IgD-negative memory B cell (primary cell): ENCODE data around the gene GXYLT1. TPM values are rescaled to one million over a fixed set of nuclear protein-coding genes. Genes with fewer than 3 reads are reported as not detected.

Experiments
- H3K27ac Mint-ChIP-seq, 3 donors: one replicate each; pipeline ENCODE4 v1.8.0; 2020 to 2022; ENCODE audit warnings: mild to moderate bottlenecking in 3 of 3, mixed read lengths in 3 of 3, moderate library complexity in 1 of 3
- H3K27me3 Mint-ChIP-seq: one replicate; pipeline ENCODE4 v1.8.0; 2021; ENCODE audit warnings: mixed read lengths
- H3K36me3 Mint-ChIP-seq: one replicate; pipeline ENCODE4 v1.8.0; 2020; ENCODE audit warnings: mild to moderate bottlenecking, mixed read lengths
- H3K4me1 Mint-ChIP-seq, 3 donors: one replicate each; pipeline ENCODE4 v1.8.0; 2020 to 2022; ENCODE audit warnings: mixed read lengths in 3 of 3, mild to moderate bottlenecking in 1 of 3
- H3K4me3 Mint-ChIP-seq, 4 donors: one replicate each; pipeline ENCODE4 v1.8.0; 2020 to 2022; ENCODE audit warnings: mild to moderate bottlenecking in 4 of 4, mixed read lengths in 4 of 4, moderate library complexity in 3 of 4
- H3K9me3 Mint-ChIP-seq, 3 donors: one replicate each; pipeline ENCODE4 v1.8.0; 2020 to 2021; ENCODE audit warnings: mixed read lengths in 3 of 3, mild to moderate bottlenecking in 1 of 3
- polyA plus RNA-seq: library from polyadenylated mRNA; unstranded; fragments of 300-500 nt; fragmentation: Illumina TruSeq; gene quantifications from one replicate; pipeline ENCODE4 v1.2.3, GENCODE V29; 2021

Gene GXYLT1
- polyA plus RNA-seq, 1 donor from 2014 or later: 5.1 TPM

GRCh38 chr12:42166501-42166900 lies 21.8 kb upstream of the GXYLT1 start:
- Mint-ChIP-seq H3K27ac (no peak overlapping the region), H3K27me3 (no peaks in the 10 kb centered on the region)

GRCh38 chr12:42163913-42164312 lies 19.2 kb upstream of the GXYLT1 start:
- no peaks in the 10 kb centered on the region for H3K27me3 Mint-ChIP-seq
- H3K4me3 Mint-ChIP-seq: no peak overlapping the region
- H3K27ac Mint-ChIP-seq: peak overlapping the region in 1 of 3 donors; percentile 50
- H3K4me1 Mint-ChIP-seq: peaks cover 2 to 30% (median 9%) of the 10 kb centered on the region in 3 donors
- no peaks in the 10 kb centered on the region for H3K9me3 Mint-ChIP-seq
- H3K36me3 Mint-ChIP-seq: peaks cover 4% of the 10 kb centered on the region

More at GRCh38 chr12:42166501-42166900, 21.8 kb upstream of the GXYLT1 start:
- peaks cover 9% of the 10 kb centered on the region for H3K36me3 Mint-ChIP-seq
- no peak overlapping the region for H3K4me3 Mint-ChIP-seq
- peaks cover 4 to 38% (median 16%) of the 10 kb centered on the region in 3 donors for H3K4me1 Mint-ChIP-seq
- H3K9me3 Mint-ChIP-seq: no peaks in the 10 kb centered on the region

GRCh38 chr12:42162965-42163364 lies 18.3 kb upstream of the GXYLT1 start:
- no peak overlapping the region for H3K4me3 Mint-ChIP-seq
- peaks cover 2 to 29% (median 8%) of the 10 kb centered on the region in 3 donors for H3K4me1 Mint-ChIP-seq
- H3K27me3 Mint-ChIP-seq: no peaks in the 10 kb centered on the region
- peaks cover 3% of the 10 kb centered on the region for H3K36me3 Mint-ChIP-seq
- H3K27ac Mint-ChIP-seq: peak overlapping the region in 2 of 3 donors; percentile 64 to 86
- H3K9me3 Mint-ChIP-seq: no peaks in the 10 kb centered on the region

GRCh38 chr12:42162193-42162592 lies 17.5 kb upstream of the GXYLT1 start:
- Mint-ChIP-seq H3K9me3 (no peaks in the 10 kb centered on the region), H3K27ac (peak overlapping the region in 2 of 3 donors; percentile 59 to 86), H3K36me3 (peaks cover 3% of the 10 kb centered on the region), H3K27me3 (no peaks in the 10 kb centered on the region), H3K4me3 (no peak overlapping the region), H3K4me1 (peaks cover 2 to 29% (median 8%) of the 10 kb centered on the region in 3 donors)

- Mint-ChIP-seq H3K9me3 (no peaks in the 10 kb centered on the region), H3K27ac (no peak overlapping the region), H3K4me3 (no peak overlapping the region), H3K27me3 (no peaks in the 10 kb centered on the region), H3K4me1 (peaks cover 2 to 26% (median 8%) of the 10 kb centered on the region in 3 donors), H3K36me3 (peaks cover 2% of the 10 kb centered on the region)
Observed at GRCh38 chr12:42161529-42161928, 16.9 kb upstream of the GXYLT1 start.

GRCh38 chr12:42156232-42156631 lies 11.6 kb upstream of the GXYLT1 start:
- peaks cover 0 to 5% (median 2%) of the 10 kb centered on the region in 3 donors for H3K9me3 Mint-ChIP-seq
- H3K27me3 Mint-ChIP-seq: no peaks in the 10 kb centered on the region
- no peak overlapping the region for H3K4me3 Mint-ChIP-seq
- H3K27ac Mint-ChIP-seq: no peak overlapping the region
- peaks cover 3% of the 10 kb centered on the region for H3K36me3 Mint-ChIP-seq
- no peaks in the 10 kb centered on the region for H3K4me1 Mint-ChIP-seq

GRCh38 chr12:42145552-42146215 lies 1.0 kb upstream of the GXYLT1 start:
- peaks cover 2% of the 10 kb centered on the region for H3K36me3 Mint-ChIP-seq
- H3K9me3 Mint-ChIP-seq: no peaks in the 10 kb centered on the region
- peak overlapping the region; percentile 85 to 97 (median 94) for H3K4me3 Mint-ChIP-seq
- H3K27me3 Mint-ChIP-seq: no peaks in the 10 kb centered on the region
- H3K4me1 Mint-ChIP-seq: peaks cover 18 to 29% (median 29%) of the 10 kb centered on the region in 3 donors
- H3K27ac Mint-ChIP-seq: peak overlapping the region; percentile 39 to 83 (median 53)

GRCh38 chr12:42145197-42145549 lies 499 bp upstream of the GXYLT1 start:
- H3K4me3 Mint-ChIP-seq: peak overlapping the region; percentile 85 to 97 (median 94)
- H3K4me1 Mint-ChIP-seq: peaks cover 18 to 32% (median 32%) of the 10 kb centered on the region in 3 donors
- H3K9me3 Mint-ChIP-seq: no peaks in the 10 kb centered on the region
- no peaks in the 10 kb centered on the region for H3K27me3 Mint-ChIP-seq
- H3K36me3 Mint-ChIP-seq: peaks cover 2% of the 10 kb centered on the region
- H3K27ac Mint-ChIP-seq: peak overlapping the region; percentile 39 to 83 (median 53)

- Mint-ChIP-seq H3K27me3 (no peaks in the 10 kb centered on the region), H3K27ac (peak overlapping the region; percentile 4 to 68 (median 44)), H3K4me3 (peak overlapping the region; percentile 85 to 98 (median 91)), H3K9me3 (no peaks in the 10 kb centered on the region), H3K36me3 (peaks cover 2% of the 10 kb centered on the region), H3K4me1 (peaks cover 23 to 39% (median 36%) of the 10 kb centered on the region in 3 donors)
Observed at GRCh38 chr12:42144158-42144407, 591 bp downstream of the GXYLT1 start.

- H3K4me1 Mint-ChIP-seq: peaks cover 23 to 39% (median 36%) of the 10 kb centered on the region in 3 donors
- H3K27ac Mint-ChIP-seq: peak overlapping the region; percentile 4 to 68 (median 44)
- H3K36me3 Mint-ChIP-seq: peaks cover 2% of the 10 kb centered on the region
- no peaks in the 10 kb centered on the region for H3K27me3 Mint-ChIP-seq
- no peaks in the 10 kb centered on the region for H3K9me3 Mint-ChIP-seq
- peak overlapping the region; percentile 85 to 98 (median 91) for H3K4me3 Mint-ChIP-seq
Observed at GRCh38 chr12:42143452-42144157, 1.1 kb downstream of the GXYLT1 start.

GRCh38 chr12:42141981-42142606 lies 2.6 kb downstream of the GXYLT1 start:
- Mint-ChIP-seq H3K9me3 (no peaks in the 10 kb centered on the region), H3K27me3 (no peaks in the 10 kb centered on the region), H3K4me1 (peaks cover 23 to 42% (median 36%) of the 10 kb centered on the region in 3 donors), H3K4me3 (peak overlapping the region in 2 of 4 donors; percentile 32 to 48), H3K27ac (no peak overlapping the region), H3K36me3 (peaks cover 2% of the 10 kb centered on the region)

- Mint-ChIP-seq H3K27ac (peak overlapping the region in 1 of 3 donors; percentile 38), H3K4me3 (no peak overlapping the region), H3K27me3 (no peaks in the 10 kb centered on the region), H3K9me3 (no peaks in the 10 kb centered on the region), H3K36me3 (peaks cover 2% of the 10 kb centered on the region), H3K4me1 (peaks cover 22 to 47% (median 38%) of the 10 kb centered on the region in 3 donors)
Observed at GRCh38 chr12:42140901-42141300, 3.8 kb downstream of the GXYLT1 start.

- H3K4me3 Mint-ChIP-seq: no peak overlapping the region
- no peaks in the 10 kb centered on the region for H3K36me3 Mint-ChIP-seq
- no peaks in the 10 kb centered on the region for H3K9me3 Mint-ChIP-seq
- no peaks in the 10 kb centered on the region for H3K27me3 Mint-ChIP-seq
- no peak overlapping the region for H3K27ac Mint-ChIP-seq
- H3K4me1 Mint-ChIP-seq: peaks cover 21 to 38% (median 35%) of the 10 kb centered on the region in 3 donors
Observed at GRCh38 chr12:42135259-42135814, 9.3 kb downstream of the GXYLT1 start.

GRCh38 chr12:42130672-42131402 lies 13.8 kb downstream of the GXYLT1 start:
- no peak overlapping the region for H3K27ac Mint-ChIP-seq
- no peaks in the 10 kb centered on the region for H3K9me3 Mint-ChIP-seq
- no peak overlapping the region for H3K4me3 Mint-ChIP-seq
- H3K36me3 Mint-ChIP-seq: no peaks in the 10 kb centered on the region
- H3K4me1 Mint-ChIP-seq: peaks cover 30 to 39% (median 34%) of the 10 kb centered on the region in 3 donors
- no peaks in the 10 kb centered on the region for H3K27me3 Mint-ChIP-seq
